GM10266 (cell line): ENCODE measurements around the gene WNT1.

Source experiments
- DNase-seq: peaks from one replicate; pipeline ENCODE4 v3.0.0; 2012; ENCODE audit errors: extremely low spot score
- TF ChIP-seq, protein P1 (sequence below): IDR thresholded peaks from 2 replicates; pipeline ENCODE4 v1.5.1; 2012; ENCODE audit warnings: mild to moderate bottlenecking, low read depth; ENCODE audit not compliant: control insufficient read depth, insufficient read depth; ENCODE audit errors: missing control alignments

WNT1 gene

DNA sequence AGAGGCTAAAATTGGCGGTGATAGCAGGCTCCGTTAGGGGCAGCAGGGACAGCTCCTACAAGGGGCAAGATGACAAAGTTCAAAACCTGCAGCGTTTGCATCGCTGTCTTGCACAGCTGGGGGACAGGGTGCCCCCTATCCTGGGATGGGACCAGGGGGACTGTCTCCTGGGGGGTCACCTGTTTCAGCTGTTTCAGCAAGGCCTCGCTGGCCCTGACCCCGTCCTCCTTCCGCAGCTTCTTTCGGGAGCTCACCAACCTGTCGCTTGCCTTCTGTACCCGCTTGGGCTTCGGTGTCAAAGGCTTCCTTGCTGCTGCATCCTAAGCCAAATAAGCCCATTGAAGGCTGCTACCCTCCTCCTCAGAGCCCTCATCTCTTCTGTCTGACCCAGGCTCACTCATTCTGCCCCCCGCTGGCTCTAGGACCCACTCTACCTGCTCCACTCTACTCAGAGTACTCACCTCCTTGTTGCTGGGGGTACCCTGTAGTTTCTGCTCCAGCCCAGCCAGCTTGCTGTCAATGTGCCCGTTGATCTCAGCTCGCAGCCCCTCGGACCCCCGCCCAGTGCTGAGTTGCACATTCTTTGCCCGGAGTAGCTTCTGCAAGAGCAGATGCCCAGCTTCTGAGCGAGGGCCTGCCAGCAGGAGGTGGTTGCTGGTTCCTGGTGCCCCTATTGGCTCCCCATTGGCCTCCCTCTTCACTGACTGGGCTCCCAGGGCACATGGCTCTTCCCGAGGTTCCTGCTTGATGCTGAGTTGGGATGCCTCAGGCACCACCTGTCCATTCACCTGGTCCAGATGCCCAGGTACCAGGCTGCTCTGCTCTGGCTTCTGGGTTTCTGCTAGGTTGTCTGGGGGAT lies 52.8 kb downstream of the WNT1 start:
- no peak for DNase-seq
- TF ChIP-seq, protein P1, sequence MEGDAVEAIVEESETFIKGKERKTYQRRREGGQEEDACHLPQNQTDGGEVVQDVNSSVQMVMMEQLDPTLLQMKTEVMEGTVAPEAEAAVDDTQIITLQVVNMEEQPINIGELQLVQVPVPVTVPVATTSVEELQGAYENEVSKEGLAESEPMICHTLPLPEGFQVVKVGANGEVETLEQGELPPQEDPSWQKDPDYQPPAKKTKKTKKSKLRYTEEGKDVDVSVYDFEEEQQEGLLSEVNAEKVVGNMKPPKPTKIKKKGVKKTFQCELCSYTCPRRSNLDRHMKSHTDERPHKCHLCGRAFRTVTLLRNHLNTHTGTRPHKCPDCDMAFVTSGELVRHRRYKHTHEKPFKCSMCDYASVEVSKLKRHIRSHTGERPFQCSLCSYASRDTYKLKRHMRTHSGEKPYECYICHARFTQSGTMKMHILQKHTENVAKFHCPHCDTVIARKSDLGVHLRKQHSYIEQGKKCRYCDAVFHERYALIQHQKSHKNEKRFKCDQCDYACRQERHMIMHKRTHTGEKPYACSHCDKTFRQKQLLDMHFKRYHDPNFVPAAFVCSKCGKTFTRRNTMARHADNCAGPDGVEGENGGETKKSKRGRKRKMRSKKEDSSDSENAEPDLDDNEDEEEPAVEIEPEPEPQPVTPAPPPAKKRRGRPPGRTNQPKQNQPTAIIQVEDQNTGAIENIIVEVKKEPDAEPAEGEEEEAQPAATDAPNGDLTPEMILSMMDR, result no peak

DNA sequence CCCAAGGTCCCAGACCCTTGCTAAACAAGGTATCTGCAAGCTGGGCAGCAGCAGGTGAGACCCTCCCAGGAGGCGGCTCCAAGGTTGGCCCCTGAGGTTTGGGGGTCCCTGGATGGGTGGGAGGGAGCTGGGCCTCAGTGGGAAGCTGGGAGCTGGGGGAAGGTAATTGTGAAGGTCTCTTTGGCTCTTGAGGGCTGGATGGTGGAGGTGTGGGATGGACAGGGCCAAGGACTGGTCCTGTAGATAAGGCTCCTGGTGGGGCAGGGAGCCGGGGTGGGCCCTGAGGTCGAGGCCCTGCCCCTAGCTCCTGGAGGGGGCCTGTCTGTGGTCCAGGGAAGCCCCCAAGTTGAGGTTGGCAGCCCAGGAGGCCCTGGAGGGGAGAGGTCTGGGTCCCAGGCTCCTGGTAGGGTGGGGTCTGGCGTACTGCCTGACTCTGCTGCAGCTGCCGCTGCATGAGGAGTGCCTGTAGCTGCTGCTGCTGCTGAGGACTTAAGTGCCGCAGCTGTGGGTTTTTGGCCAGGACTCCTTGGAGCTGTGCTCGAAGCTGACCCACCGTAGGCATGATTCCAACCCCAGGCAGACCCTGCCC lies 53.5 kb downstream of the WNT1 start:
- TF ChIP-seq, protein P1, result no peak
- DNase-seq, result no peak
